Hindlimb muscle (tissue), 1 donor: ENCODE measurements around the gene BBS5. TPM values are rescaled to one million over a fixed set of nuclear protein-coding genes. Genes with fewer than 3 reads are reported as not detected.
"Not testable (repeated sequence)": the region's sequence is repeated elsewhere in the genome, so short reads cannot be mapped to it uniquely, and the experiment has no call there.

Experiments
- DNase-seq: peaks from one replicate; pipeline ENCODE4 v3.0.0-alpha.2; 2013
- polyA plus RNA-seq: library from polyadenylated mRNA; unstranded; fragments of 120-200 nt; gene quantifications from one replicate; pipeline ENCODE4 v1.2.1, GENCODE V29; 2013; ENCODE audit not compliant: insufficient read length

Gene BBS5
- polyA plus RNA-seq, 1 donor: 5.3 TPM

- DNase-seq: no peak
Observed at GRCh38 chr2:169490834-169491233, 11.5 kb downstream of the BBS5 start.

- no peak for DNase-seq
Observed at GRCh38 chr2:169491378-169491777, 12.1 kb downstream of the BBS5 start.

DNA sequence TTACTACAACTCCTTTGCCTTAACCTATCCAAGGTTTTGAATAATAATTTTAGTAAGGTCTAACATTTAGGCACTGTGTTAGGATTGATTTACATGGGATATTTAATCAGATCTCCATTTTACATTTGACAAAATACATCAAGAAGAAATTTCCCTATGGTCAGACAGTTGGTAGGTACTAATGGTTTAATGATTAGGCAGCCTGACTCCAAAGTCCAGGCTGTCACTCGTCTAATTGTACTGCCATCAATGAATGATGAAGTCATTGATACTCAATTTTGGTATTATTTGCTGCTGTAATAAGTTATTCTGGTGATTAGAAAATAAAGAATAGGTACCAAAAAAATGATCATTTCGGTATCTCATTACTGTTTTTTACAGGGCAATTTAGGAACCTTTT is 14.1 kb downstream of the BBS5 start:
- DNase-seq: no peak

- no peak for DNase-seq
Observed at GRCh38 chr2:169495310-169495928, 16.1 kb downstream of the BBS5 start.

GRCh38 chr2:169504651-169505050 is 25.4 kb downstream of the BBS5 start:
- DNase-seq: no peak

GRCh38 chr2:169507698-169508097 is 28.4 kb downstream of the BBS5 start:
- DNase-seq: no peak

DNA sequence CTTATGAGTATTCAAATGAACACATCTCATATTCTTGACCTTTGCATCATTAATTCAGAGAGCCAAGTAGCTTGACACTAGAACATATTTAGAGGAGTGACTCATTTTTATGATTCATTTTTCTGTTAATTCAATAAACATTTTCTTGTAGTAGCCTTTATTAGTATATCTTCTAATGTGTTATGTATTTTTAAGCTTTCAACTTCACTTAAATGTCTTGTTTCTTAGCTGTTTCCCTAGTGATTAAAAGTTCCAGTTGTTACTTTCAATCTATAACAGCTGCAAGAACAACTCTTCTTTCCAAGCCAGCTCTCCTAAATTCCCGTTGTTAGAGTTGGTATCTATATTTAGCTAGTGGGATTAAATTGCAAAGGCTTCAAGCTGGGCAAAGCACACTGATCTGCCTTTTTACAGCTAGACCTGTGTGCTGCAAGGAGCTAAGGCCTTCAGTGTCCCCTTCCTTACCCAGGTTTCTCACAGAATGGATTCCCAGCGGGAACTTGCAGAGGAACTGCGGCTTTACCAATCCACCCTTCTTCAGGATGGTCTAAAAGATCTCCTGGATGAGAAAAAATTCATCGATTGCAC is 30.1 kb downstream of the BBS5 start, which contains the start of gene KLHL41:
KLHL41 (plus strand) TSS at position 405 of the 588 bp plus-strand sequence; CDS start at position 482, 77 bp downstream.
- peak; percentile 50 for DNase-seq

DNA sequence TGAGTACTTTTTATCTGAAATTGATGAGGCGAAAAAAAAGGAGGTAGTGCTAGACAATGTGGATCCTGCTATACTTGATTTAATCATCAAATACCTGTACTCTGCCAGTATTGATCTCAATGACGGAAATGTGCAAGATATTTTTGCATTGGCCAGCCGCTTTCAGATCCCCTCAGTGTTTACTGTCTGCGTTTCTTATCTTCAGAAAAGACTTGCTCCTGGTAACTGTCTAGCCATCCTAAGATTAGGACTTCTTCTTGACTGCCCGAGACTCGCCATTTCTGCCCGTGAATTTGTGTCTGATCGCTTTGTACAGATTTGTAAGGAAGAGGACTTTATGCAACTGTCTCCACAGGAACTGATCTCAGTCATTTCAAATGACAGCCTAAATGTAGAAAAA is 30.7 kb downstream of the BBS5 start:
- no peak for DNase-seq

GRCh38 chr2:169510496-169510895 is 31.2 kb downstream of the BBS5 start:
- DNase-seq: no peak

- DNase-seq: no peak
Observed at GRCh38 chr2:169511818-169512217, 32.5 kb downstream of the BBS5 start.

- DNase-seq: no peak
Observed at GRCh38 chr2:169512525-169512924, 33.2 kb downstream of the BBS5 start.

DNA sequence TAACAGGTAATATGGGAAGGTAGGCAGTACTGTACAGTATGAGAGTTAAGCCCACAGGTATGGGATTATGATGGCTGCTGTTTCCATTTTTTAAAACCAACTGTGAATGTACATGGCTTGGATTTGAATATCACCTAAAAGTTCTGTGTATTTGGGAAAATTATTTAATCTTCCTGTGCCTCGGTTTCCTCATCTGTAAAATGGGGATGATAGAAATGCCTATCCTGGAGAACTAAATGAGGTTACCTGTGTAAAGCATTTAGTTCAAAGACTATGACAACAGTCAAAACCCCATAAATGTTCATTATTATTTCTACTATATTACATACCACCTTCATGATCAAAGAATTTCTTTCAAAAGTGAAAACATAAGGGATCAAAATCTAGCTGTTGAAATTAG is 33.8 kb downstream of the BBS5 start:
- no peak for DNase-seq

DNA sequence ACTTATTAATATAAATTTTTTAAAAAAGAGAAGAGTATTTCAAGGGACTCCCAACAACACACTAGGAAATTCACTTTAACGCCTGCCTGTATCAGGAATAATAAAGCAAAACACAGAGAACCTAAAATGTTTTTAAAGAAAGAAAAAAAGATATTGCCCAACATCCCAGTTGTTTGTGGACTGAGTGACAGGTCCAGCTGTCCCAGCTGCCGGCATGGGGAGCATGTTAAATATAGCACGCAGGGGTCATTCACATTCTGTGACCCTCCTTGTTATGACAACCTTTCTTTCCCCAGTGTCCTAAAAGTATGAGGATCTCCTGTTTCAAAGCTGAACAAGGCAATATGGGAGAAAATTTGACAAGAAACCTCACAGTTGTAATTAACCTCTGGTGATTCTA is 34.6 kb downstream of the BBS5 start:
- DNase-seq: peak; percentile 30

DNA sequence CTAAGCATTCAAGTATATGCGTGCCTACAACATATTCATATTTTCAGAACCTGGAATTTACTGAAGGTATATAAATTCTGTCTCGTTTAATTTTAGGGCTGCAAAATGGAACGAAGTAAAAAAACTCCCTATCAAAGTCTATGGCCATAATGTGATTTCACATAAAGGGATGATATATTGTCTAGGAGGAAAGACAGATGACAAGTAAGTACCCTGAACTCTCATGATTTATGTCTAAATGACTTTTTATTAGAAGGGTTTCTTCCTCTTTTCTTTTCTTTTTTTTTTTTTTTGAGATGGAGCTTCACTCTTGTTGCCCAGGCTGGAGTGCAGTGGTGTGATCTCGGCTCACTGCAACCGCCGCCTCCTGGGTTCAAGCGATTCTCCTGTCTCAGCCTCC is 35.5 kb downstream of the BBS5 start:
- DNase-seq: not testable (repeated sequence)

GRCh38 chr2:169516488-169516995 is 37.2 kb downstream of the BBS5 start:
- DNase-seq: not testable (repeated sequence)

DNA sequence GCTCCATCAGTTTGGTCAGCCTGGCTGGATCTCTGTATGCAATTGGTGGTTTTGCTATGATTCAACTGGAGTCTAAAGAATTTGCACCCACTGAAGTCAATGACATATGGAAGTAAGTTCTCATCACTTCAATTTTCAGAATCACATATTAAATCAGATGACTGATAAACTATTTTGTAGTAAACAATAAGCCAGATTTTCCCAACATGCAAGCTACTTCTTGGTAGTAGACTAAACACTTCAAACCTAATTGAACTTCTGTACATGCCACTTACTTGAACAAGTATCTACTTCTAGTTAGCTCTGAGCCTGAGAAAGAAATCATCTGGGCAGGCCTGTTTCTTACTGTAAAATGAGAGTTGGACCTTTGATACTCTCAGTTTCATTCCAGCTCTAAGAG is 41.6 kb downstream of the BBS5 start:
- no peak for DNase-seq

DNA sequence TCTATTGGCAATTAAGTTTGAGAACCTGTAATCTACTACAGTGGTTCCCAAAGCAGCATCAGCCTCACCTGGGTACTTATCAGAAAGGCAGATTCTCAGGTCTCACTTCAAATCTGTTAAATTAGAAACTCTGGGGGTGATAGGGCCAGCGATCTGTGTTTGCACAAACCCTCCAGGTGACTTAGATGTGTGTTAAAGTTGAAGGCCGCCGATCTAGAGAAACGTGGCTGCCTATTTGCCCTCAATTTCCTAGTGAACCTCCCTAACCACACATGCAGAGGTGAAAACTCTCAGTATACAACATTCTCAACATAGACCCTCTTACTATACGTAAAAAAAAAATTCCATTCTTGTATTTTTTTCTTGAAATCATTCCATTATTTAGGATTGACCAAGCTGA is 44.4 kb downstream of the BBS5 start:
- DNase-seq: no peak

DNA sequence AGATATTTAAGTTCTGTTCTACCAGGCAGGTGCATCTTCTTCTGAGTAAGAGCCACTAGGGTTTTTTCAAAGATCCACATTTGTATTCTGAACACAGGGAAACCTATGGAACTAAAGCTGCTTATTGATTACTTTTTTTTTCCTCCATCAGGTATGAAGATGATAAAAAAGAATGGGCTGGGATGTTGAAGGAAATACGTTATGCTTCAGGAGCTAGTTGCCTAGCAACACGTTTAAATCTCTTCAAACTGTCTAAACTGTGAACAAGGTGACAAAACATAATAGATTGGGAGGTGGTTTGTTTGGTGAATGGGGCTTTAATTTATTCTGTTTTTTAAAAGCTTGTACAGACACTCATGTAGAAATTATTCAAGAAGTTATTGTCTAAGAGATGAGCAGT is 46.1 kb downstream of the BBS5 start:
- DNase-seq: no peak

DNA sequence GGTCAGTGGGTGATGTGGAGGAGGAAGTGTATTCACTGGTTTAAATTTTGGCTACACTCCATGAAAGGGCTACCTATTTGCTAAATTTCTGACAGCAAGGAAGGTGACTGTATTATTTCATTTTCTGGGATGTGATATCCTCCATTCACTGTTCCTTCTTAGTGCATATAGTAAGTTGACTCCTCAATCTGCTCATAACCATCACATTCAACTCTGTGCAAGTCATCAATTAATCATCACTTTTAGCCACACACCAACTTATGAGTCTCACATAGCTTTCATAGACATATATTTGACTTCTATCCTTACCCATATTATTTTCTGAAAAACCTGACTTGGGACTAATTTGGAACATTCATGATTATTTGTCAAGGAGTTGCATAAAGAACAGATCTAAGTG is 47.2 kb downstream of the BBS5 start:
- no peak for DNase-seq

GRCh38 chr2:169528271-169528701 is 49.0 kb downstream of the BBS5 start:
- no peak for DNase-seq

GRCh38 chr2:169539460-169539859 is 60.2 kb downstream of the BBS5 start:
- DNase-seq: not testable (repeated sequence)

DNA sequence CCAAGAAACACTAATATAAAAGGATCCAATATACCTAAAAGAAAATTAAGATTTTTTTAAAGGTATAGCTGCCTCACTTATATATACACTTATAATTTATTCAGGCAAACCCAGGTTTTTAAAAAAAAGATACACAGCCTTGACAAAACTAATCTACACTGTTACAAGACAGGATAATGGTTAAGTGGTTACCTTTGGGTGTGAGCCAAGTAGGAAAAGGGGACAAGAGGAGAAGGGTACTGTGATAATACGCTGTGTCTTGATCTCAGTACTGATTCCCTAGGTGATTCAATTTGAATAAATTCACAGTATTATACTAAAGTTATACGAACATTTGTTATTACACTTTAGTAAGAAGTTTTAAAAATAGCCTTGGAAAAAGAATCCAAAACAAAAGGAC is 60.9 kb downstream of the BBS5 start:
- DNase-seq: no peak

DNA sequence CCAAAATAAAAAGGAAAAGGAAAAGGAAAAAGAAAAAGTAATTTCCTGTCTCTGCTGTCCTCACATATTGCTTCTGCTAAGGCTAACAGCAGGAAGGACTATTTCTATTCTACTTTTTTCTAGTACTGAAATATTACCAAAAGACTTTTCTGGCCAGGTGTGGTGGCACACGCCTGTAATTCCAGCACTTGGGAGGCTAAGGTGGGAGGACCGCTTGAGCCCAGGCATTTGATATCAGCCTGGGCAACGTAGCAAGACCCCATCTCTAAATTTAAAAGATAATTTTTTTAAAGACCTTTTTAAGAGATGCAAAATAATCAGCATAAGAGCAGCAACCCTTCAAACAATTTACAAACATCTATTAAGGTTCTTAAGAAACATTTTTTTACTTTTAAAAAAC is 63.1 kb downstream of the BBS5 start:
- no peak for DNase-seq

DNA sequence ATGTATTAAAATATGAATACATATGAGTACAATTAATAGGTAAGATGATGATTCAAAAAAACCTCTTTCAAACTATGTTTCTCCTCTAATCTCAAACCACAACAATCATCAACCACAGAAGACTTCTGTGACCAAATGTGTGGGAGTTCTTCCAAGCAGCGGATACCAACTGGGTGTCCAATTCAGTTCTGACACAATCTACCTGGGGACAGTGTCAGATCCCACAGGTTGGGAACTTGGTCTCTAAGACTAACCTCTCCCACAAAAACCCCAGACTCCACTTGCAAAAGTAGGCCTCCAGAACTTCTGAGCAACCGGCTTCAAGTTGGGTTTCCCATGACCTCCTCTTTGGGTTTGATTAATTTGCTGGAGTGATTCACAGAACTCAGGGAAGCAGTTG is 67.5 kb downstream of the BBS5 start:
- no peak for DNase-seq
